Muscle of leg (tissue), 11 donors: ENCODE data around the gene ZDHHC1. TPM values are rescaled to one million over a fixed set of nuclear protein-coding genes. Genes with fewer than 3 reads are reported as not detected.
"Not testable (repeated sequence)": the region's sequence is repeated elsewhere in the genome, so short reads cannot be mapped to it uniquely, and the experiment has no call there.

Experiments
- DNase-seq: peaks from one replicate; pipeline ENCODE4 v3.0.0; 2013
- H3K27ac ChIP-seq: one replicate; pipeline ENCODE4 v1.5.1; 2013; ENCODE audit warnings: mild to moderate bottlenecking, low read length, control low read depth
- H3K27me3 ChIP-seq: one replicate; pipeline ENCODE4 v1.6.1; 2013; ENCODE audit warnings: low read length; ENCODE audit not compliant: control insufficient read depth, insufficient read depth
- H3K36me3 ChIP-seq: one replicate; pipeline ENCODE4 v1.6.1; 2013; ENCODE audit warnings: low read length; ENCODE audit not compliant: control insufficient read depth, insufficient read depth
- H3K4me1 ChIP-seq: one replicate; pipeline ENCODE4 v1.6.1; 2013; ENCODE audit warnings: low read length; ENCODE audit not compliant: control insufficient read depth, insufficient read depth
- H3K4me3 ChIP-seq: one replicate; pipeline ENCODE4 v1.5.1; 2013; ENCODE audit warnings: low read length, control low read depth
- H3K9me3 ChIP-seq: replicated peaks from 2 replicates; pipeline ENCODE4 v1.6.1; 2013; ENCODE audit warnings: low read depth, low read length; ENCODE audit not compliant: control insufficient read depth
- WGBS: methylation state at CpG from one replicate; pipeline ENCODE4 v1.1.5; 2013; ENCODE audit warnings: missing lambda C conversion rate; ENCODE audit not compliant: insufficient coverage; 5-methylcytosine and 5-hydroxymethylcytosine counted together
- polyA plus RNA-seq, 8 donors: library from polyadenylated mRNA; unstranded; fragments of 120-200 nt; gene quantifications; one replicate each; pipeline versions ENCODE4 v1.2.1 to v1.2.3, GENCODE V29; 2013; ENCODE audit warnings: inconsistent platforms in 1 of 8, low replicate concordance in 1 of 8; ENCODE audit not compliant: insufficient read length in 8 of 8, insufficient read depth in 1 of 8
- total RNA-seq: library from RNA; stranded (reverse); fragments of 120-200 nt; gene quantifications from one replicate; pipeline ENCODE4 v1.2.4, GENCODE V29; 2013

Gene ZDHHC1
- total and polyA plus RNA-seq, 9 donors: 19.7 to 42.4 (median 24.1) TPM

DNA sequence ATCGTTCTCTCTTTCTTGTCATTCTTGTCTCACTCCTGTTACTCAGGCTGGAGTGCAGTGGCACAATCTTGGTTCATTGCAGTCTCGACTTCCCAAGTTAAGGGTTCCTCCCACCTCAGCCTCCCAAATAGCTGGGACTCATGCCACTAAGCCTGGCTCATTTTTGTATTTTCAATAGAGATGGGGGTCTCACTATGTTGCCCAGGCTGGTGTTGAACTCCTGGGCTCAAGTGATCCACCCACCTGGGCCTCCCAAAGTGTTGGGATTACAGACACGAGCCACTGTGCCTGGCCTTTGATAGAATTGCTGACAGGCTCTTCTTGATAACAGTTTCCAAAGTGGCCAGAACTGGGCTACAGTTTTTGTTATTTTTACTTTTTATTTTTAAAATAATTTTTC is 55.2 kb downstream of the ZDHHC1 start:
- H3K36me3 ChIP-seq: no peaks in the 10 kb centered on the region
- H3K9me3 ChIP-seq: no peaks in the 10 kb centered on the region
- H3K4me3 ChIP-seq: no peak overlapping the region
- DNase-seq: no peak
- peaks cover 5% of the 10 kb centered on the region for H3K27me3 ChIP-seq
- H3K27ac ChIP-seq: no peak overlapping the region
- H3K4me1 ChIP-seq: no peaks in the 10 kb centered on the region
- WGBS: no CpG with 5 or more reads among the region's 3 CpGs

DNA sequence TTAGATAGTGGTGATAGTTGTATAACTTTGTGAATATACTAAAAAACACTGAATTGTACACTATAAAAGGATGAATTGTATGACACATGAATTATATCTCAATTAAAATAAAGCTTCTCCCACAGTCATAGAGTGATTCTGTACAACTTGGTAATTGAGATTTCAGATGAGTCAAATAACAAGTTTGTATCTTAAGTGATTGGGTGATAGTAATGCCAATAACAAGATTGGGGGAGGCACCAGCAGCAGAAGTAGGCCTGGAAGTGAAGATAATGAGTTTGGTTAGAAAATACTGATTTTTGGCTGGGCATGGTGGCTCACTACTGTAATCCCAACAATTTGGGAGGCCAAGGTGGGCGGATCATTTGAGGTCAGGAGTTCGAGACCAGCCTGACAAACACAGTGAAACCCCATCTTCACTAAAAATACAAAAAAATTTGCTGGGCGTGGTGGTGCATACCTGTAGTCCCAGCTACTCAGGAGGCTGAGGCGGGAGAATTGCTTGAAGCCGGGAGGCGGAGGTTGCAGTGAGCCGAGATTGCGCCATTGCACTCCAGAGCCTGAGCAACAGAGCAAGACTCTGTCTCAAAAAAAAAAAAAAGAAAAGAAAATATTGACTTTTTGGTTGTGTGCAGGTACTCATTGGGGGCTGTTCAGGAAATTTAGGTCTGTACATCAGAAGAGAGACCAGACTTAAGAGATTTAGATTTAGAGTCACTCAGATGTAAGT is 56.6 kb downstream of the ZDHHC1 start:
- H3K27ac ChIP-seq, H3K4me3 ChIP-seq, H3K27me3 ChIP-seq, H3K36me3 ChIP-seq, H3K4me1 ChIP-seq, DNase-seq, H3K9me3 ChIP-seq: not testable (repeated sequence)
- WGBS: 85% methylated on average over 6 of the region's 8 CpGs

DNA sequence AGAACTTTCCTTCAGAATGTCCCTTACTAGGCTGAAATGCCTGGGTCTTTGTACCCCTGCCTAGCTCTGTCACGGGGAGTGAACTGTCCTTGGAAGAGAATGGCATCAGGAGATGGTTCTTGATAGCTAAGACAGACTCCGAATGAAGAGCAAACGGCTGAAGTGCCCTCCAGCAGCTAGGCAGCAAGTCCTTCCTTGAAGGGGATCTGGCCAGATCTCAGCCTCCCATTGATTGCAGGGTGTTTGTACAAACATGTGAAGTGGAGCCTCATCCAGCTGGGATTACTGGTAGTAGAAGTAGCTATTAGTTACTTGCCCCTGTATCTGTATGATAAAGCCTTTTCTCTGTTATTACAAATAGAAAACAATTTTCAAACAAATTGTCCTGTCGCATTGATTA is 58.7 kb downstream of the ZDHHC1 start:
- no peak for DNase-seq
- no peaks in the 10 kb centered on the region for H3K4me1 ChIP-seq
- H3K4me3 ChIP-seq: no peak overlapping the region
- H3K27ac ChIP-seq: no peak overlapping the region
- peaks cover 3% of the 10 kb centered on the region for H3K27me3 ChIP-seq
- 27% methylated on average over 3 of the region's 4 CpGs for WGBS
- no peaks in the 10 kb centered on the region for H3K36me3 ChIP-seq
- no peaks in the 10 kb centered on the region for H3K9me3 ChIP-seq

DNA sequence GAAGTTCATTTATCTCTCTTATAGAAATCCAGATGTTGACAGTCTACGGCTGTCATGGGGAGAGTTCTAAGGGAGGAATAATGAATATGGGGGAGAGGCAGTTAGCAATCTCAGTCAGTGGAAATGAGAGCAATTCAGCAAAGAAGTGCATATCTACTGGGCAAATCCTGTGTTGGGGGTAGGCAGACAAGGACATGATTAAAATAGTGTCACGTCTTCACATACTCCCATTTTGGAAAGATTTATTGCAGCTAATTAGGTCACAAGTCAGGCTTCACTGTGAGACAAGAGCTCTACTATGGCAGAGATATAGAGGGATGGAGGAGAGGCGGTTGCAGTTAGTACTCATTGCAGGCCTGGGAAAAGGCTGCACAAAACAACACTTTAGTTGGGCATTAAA is 59.9 kb downstream of the ZDHHC1 start:
- DNase-seq: no peak
- H3K4me1 ChIP-seq: no peaks in the 10 kb centered on the region
- no peaks in the 10 kb centered on the region for H3K36me3 ChIP-seq
- no peak overlapping the region for H3K4me3 ChIP-seq
- no peaks in the 10 kb centered on the region for H3K9me3 ChIP-seq
- H3K27ac ChIP-seq: no peak overlapping the region
- H3K27me3 ChIP-seq: peaks cover 3% of the 10 kb centered on the region
- WGBS: 62% methylated on average over 1 of the region's 3 CpGs

DNA sequence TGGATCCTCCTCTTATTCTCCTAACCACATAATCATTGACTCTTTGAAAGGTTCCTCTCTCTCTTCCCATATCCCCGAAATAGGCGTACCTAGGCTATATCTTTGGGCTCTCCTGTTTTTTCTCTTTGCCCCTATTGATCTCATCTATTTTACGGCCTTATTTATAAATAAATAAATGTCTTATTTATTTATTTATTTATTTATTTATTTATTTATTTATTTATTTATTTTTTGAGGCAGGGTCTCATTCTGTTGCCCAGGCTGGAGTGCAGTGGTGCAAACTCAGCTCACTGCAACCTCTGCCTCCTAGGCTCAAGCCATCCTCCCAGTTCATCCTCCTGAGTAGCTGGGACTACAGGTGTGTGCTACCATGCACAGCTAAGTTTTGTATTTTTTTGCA is 63.8 kb downstream of the ZDHHC1 start:
- H3K36me3 ChIP-seq, DNase-seq, H3K4me1 ChIP-seq, H3K4me3 ChIP-seq, H3K27ac ChIP-seq, H3K27me3 ChIP-seq, H3K9me3 ChIP-seq: not testable (repeated sequence)
- WGBS: no CpG with 5 or more reads among the region's 3 CpGs

DNA sequence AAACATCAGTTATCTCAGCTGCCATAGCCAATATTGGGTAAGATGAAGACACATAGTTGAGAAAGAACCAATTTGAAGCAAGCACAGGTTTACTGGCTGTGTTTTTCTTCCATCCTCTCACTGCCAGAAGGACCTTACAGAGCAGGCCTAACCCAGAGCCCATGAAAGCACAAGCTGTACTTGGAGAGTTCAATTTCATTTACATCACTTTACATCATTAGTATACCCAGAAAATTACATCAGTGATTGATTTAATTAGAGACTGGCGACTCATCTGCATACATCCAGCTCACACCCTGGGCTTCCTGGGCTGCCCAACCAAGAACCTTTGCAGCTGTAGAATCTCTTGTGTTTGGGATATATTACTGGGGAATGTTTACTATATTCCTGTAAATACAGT is 66.0 kb downstream of the ZDHHC1 start:
- no peaks in the 10 kb centered on the region for H3K27me3 ChIP-seq
- H3K4me1 ChIP-seq: no peaks in the 10 kb centered on the region
- H3K27ac ChIP-seq: no peak overlapping the region
- no peaks in the 10 kb centered on the region for H3K9me3 ChIP-seq
- H3K4me3 ChIP-seq: no peak overlapping the region
- DNase-seq: no peak
- no peaks in the 10 kb centered on the region for H3K36me3 ChIP-seq
- WGBS: no CpG with 5 or more reads among the region's 1 CpG

DNA sequence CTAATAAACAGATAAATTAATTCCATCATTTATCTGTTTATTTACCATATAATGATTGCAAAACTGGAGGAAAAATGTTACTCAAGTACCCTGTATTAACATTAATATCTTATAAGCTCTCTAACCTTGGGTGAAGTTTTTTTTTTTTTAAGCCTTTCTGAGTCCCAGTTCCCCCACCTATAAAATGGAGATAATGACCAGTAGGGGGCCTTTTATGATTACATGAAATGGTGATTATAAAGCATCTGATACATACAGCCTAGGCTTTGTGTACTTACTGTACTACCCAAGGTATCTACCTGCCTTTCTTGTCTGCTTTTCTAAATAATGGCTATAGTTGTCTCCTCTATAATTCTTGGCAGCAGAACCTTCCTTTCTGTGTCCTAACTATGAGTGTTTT is 67.1 kb downstream of the ZDHHC1 start:
- DNase-seq: peak; percentile 30
- no peaks in the 10 kb centered on the region for H3K9me3 ChIP-seq
- H3K27me3 ChIP-seq: no peaks in the 10 kb centered on the region
- H3K4me1 ChIP-seq: no peaks in the 10 kb centered on the region
- no peak overlapping the region for H3K27ac ChIP-seq
- H3K4me3 ChIP-seq: no peak overlapping the region
- no peaks in the 10 kb centered on the region for H3K36me3 ChIP-seq

DNA sequence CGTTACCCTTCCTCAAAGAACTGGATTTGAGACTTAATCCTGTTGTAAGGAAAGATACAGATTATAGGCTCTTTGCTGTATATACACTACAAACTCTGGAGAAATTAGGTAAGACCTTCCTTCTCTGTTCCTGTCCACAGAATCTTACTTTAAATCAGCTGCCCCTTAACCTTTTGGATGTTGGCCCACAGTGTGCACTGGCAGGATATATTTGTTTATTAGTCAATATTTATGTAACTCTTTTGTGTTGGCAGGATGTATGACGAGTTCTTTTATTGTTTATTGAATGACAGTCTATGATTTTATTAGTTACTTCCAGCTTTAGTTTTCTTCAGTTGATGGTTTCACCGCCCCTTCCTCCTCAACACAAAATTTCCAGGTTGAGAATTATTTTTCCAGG is 69.9 kb downstream of the ZDHHC1 start:
- no peaks in the 10 kb centered on the region for H3K4me1 ChIP-seq
- H3K27ac ChIP-seq: peak overlapping the region; percentile 13
- H3K36me3 ChIP-seq: no peaks in the 10 kb centered on the region

DNA sequence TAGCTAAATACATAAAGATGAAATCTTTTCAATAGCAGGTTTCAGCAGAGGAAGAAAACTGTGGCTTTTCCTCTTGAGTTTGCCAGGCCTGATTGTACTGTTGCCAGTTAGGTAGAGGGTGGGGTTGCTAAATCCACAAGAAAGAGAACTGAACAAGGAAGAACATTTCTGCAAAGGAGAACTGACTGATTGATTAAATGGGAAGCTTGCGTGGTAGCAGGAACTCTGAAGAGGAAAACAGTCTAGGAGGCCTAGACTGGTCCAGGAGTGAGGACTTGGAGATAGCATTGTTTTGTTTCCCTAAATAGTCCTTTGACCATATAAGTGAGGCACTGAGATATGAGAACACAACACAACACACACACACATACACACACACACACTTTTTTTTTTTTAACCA is 70.9 kb downstream of the ZDHHC1 start:
- Histone ChIP-seq H3K4me3 (no peak overlapping the region), H3K27ac (peak overlapping the region; percentile 4), H3K27me3 (no peaks in the 10 kb centered on the region), H3K4me1 (no peaks in the 10 kb centered on the region), H3K36me3 (no peaks in the 10 kb centered on the region), H3K9me3 (no peaks in the 10 kb centered on the region)
- DNase-seq: no peak
- WGBS: no CpG with 5 or more reads among the region's 1 CpG

More for the DNA sequence above, 69.9 kb downstream of the ZDHHC1 start:
- H3K27me3 ChIP-seq: no peaks in the 10 kb centered on the region
- H3K4me3 ChIP-seq: no peak overlapping the region
- no peaks in the 10 kb centered on the region for H3K9me3 ChIP-seq
- WGBS: no CpG with 5 or more reads among the region's 3 CpGs
- no peak for DNase-seq
